Measurements from ENCODE around the gene CRCP.

DNA sequence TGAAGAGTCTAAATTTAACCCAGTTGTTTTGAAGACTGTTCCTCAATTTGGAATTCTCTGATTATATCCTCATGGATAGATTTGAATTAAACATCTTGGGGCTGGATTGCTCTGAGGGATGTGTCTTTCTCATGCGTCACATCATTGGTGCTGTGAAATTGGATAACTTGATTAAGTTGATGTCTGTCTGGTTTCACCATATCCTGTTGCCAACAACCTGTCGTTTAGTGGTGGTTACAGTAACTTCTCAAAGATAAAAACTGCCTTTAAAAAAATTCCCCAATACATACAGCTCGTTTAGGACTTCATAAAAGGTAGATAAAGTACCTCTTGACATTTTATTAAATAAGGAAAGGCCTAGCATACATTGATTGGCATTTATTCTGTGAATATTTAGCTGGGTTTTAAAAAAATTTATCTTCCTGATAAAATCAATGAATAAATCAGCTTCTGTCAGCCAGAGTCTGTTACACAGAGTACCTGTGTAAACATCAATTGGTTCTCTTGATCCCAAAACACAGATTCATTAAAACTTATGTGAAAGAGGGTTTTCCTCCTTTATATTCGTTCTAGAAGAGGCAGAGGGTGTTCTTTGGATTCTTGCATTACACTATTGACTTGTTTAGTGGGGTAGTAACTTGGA, 10.5 kb downstream of the CRCP start:
- TF ChIP-seq, protein P1, sequence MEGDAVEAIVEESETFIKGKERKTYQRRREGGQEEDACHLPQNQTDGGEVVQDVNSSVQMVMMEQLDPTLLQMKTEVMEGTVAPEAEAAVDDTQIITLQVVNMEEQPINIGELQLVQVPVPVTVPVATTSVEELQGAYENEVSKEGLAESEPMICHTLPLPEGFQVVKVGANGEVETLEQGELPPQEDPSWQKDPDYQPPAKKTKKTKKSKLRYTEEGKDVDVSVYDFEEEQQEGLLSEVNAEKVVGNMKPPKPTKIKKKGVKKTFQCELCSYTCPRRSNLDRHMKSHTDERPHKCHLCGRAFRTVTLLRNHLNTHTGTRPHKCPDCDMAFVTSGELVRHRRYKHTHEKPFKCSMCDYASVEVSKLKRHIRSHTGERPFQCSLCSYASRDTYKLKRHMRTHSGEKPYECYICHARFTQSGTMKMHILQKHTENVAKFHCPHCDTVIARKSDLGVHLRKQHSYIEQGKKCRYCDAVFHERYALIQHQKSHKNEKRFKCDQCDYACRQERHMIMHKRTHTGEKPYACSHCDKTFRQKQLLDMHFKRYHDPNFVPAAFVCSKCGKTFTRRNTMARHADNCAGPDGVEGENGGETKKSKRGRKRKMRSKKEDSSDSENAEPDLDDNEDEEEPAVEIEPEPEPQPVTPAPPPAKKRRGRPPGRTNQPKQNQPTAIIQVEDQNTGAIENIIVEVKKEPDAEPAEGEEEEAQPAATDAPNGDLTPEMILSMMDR (IDR thresholded peaks at IDR 0.05; ENCODE audit: low read length) = no peak
- no peak for TF ChIP-seq EZH2 (IDR thresholded peaks at IDR 0.05; ENCODE audit: borderline replicate concordance, low read length)
